ENCODE results near the gene PSMD8. TPM values are rescaled to one million over a fixed set of nuclear protein-coding genes. Genes with fewer than 3 reads are reported as not detected.
A peak's percentile ranks its signal among the peaks of the same experiment; 100 is the strongest.
"Not testable (repeated sequence)": the region's sequence is repeated elsewhere in the genome, so short reads cannot be mapped to it uniquely, and the experiment has no call there.

The PSMD8 gene
- total RNA-seq, 1 experiment from 2014 or later = 367 TPM

- no peak overlapping the region for H3K27ac ChIP-seq (ENCODE audit: low read length)
- H3K79me2 ChIP-seq (ENCODE audit: low read length) = no peaks in the 10 kb centered on the region
- DNase-seq = no peak
- H3F3A ChIP-seq (ENCODE audit: low read length, unreplicated experiment) = no peaks in the 10 kb centered on the region
- CTCF ChIA-PET = interaction anchor here (0.8 kb wide), 1 partner anchor 37 kb away, joined by 3 read pairs; the partner anchor contains the start of gene PSMD8
- H2AFZ ChIP-seq (ENCODE audit: low read length) = peak overlapping the region; percentile 96
- POLR2A ChIA-PET (ENCODE audit: unreplicated experiment) = interaction anchor here (0.6 kb wide), 1 partner anchor 353 kb away, joined by 3 read pairs; no protein-coding TSS in a partner anchor
- H3K9me2 ChIP-seq (replicated peaks; ENCODE audit: low read length) = no peaks in the 10 kb centered on the region
- BruUV-seq (replicated peaks) = TSS peak; percentile 60
- 0 out of 2 replicates have a peak overlapping the region, but pooled peaks have one; percentile 27 for H3K9ac ChIP-seq (ENCODE audit: low read length)
- peak overlapping the region; percentile 98 for H3K4me2 ChIP-seq (ENCODE audit: low read length)
- TF ChIP-seq EZH2 (IDR thresholded peaks at IDR 0.05; ENCODE audit: low read length, unreplicated experiment) (no peak), CTCF (conservative IDR thresholded peaks at IDR 0.05; ENCODE audit: low read depth, low read length) (no peak), EZH2phosphoT487 (IDR thresholded peaks at IDR 0.05; ENCODE audit: borderline replicate concordance, low read length) (no peak)
- intact Hi-C loops (cut with micrococcal nuclease) = loop anchor here (5.0 kb wide), 1 partner anchor 50 kb away; the partner anchor contains the start of genes GGN and SPRED3
- no peaks in the 10 kb centered on the region for H4K20me1 ChIP-seq (ENCODE audit: low read length)
- no peaks in the 10 kb centered on the region for H3K27me3 ChIP-seq (ENCODE audit: low read length)
- H3K9me3 ChIP-seq (ENCODE audit: low read length) = no peaks in the 10 kb centered on the region
- peaks cover 4% of the 10 kb centered on the region; the same call in 1 of the 2 replicates for H3K4me1 ChIP-seq (ENCODE audit: insufficient read depth, low read length)
- H3K4me3 ChIP-seq (ENCODE audit: low read length) = peak overlapping the region; percentile 91
- H3K36me3 ChIP-seq (ENCODE audit: low read depth, low read length) = no peaks in the 10 kb centered on the region
- no peak for ATAC-seq
Measured at GRCh38 chr19:38337360-38337653, 37.1 kb upstream of the PSMD8 start.

- CTCF ChIA-PET = not testable (repeated sequence)
Measured at GRCh38 chr19:38339011-38339410, 35.4 kb upstream of the PSMD8 start.

GRCh38 chr19:38340927-38341326 lies 33.4 kb upstream of the PSMD8 start:
- H3K27ac ChIP-seq (ENCODE audit: low read length) = no peak overlapping the region
- no peak for ATAC-seq
- no peaks in the 10 kb centered on the region for H3K9me3 ChIP-seq (ENCODE audit: low read length)
- H3K4me1 ChIP-seq (ENCODE audit: insufficient read depth, low read length) = peaks cover 4% of the 10 kb centered on the region; the same call in 1 of the 2 replicates
- no peaks in the 10 kb centered on the region for H3K36me3 ChIP-seq (ENCODE audit: low read depth, low read length)
- intact Hi-C loops (cut with micrococcal nuclease) = no loop called here
- no peak overlapping the region for H3K4me2 ChIP-seq (ENCODE audit: low read length)
- no peaks in the 10 kb centered on the region for H3K27me3 ChIP-seq (ENCODE audit: low read length)
- no peak for DNase-seq
- ChIA-PET POLR2A (ENCODE audit: unreplicated experiment) (no interaction called here), CTCF (no interaction called here)
- H3K79me2 ChIP-seq (ENCODE audit: low read length) = no peaks in the 10 kb centered on the region
- H4K20me1 ChIP-seq (ENCODE audit: low read length) = no peaks in the 10 kb centered on the region
- H3K9me2 ChIP-seq (replicated peaks; ENCODE audit: low read length) = no peaks in the 10 kb centered on the region
- H2AFZ ChIP-seq (ENCODE audit: low read length) = no peak overlapping the region
- H3F3A ChIP-seq (ENCODE audit: low read length, unreplicated experiment) = no peaks in the 10 kb centered on the region
- TF ChIP-seq EZH2 (IDR thresholded peaks at IDR 0.05; ENCODE audit: low read length, unreplicated experiment) (no peak), CTCF (conservative IDR thresholded peaks at IDR 0.05; ENCODE audit: low read depth, low read length) (no peak), EZH2phosphoT487 (IDR thresholded peaks at IDR 0.05; ENCODE audit: borderline replicate concordance, low read length) (no peak)
- BruUV-seq (replicated peaks) = no TSS peak
- H3K9ac ChIP-seq (ENCODE audit: low read length) = no peak overlapping the region
- H3K4me3 ChIP-seq (ENCODE audit: low read length) = no peak overlapping the region

More at GRCh38 chr19:38339011-38339410, 35.4 kb upstream of the PSMD8 start:
- H2AFZ ChIP-seq (ENCODE audit: low read length); H3K4me2 ChIP-seq (ENCODE audit: low read length); H3K79me2 ChIP-seq (ENCODE audit: low read length); H3K4me3 ChIP-seq (ENCODE audit: low read length); DNase-seq; H3K36me3 ChIP-seq (ENCODE audit: low read depth, low read length); BruUV-seq (replicated peaks); POLR2A ChIA-PET (ENCODE audit: unreplicated experiment); H4K20me1 ChIP-seq (ENCODE audit: low read length); H3K27ac ChIP-seq (ENCODE audit: low read length); H3K9ac ChIP-seq (ENCODE audit: low read length); H3F3A ChIP-seq (ENCODE audit: low read length, unreplicated experiment); H3K4me1 ChIP-seq (ENCODE audit: insufficient read depth, low read length); H3K9me2 ChIP-seq (replicated peaks; ENCODE audit: low read length); H3K27me3 ChIP-seq (ENCODE audit: low read length); H3K9me3 ChIP-seq (ENCODE audit: low read length); ATAC-seq: not testable (repeated sequence)
- intact Hi-C loops (cut with micrococcal nuclease) = loop anchor here (5.0 kb wide), 1 partner anchor 48 kb away; the partner anchor contains the start of genes GGN and SPRED3

Measured in PC-3 (cell line).